K562 (cell line): ENCODE results near the gene SELPLG. TPM values are rescaled to one million over a fixed set of nuclear protein-coding genes. Genes with fewer than 3 reads are reported as not detected.

Experiments used
- C11orf30 ChIP-seq: fragments of 450-650 bp; IDR thresholded peaks from 2 replicates; pipeline ENCODE4 v1.6.1; 2016; ENCODE audit warnings: low read depth, mild to moderate bottlenecking
- CCAR2 ChIP-seq: fragments of 200-400 bp; formaldehyde crosslinking; IDR thresholded peaks from 2 replicates; pipeline ENCODE4 v1.6.1; 2017; ENCODE audit warnings: mild to moderate bottlenecking, low read depth, low read length
- CEBPB ChIP-seq: fragments of 450-650 bp; IDR thresholded peaks from 2 replicates; pipeline ENCODE4 v1.6.1; 2016; ENCODE audit warnings: missing genetic modification characterization, missing compliant biosample characterization
- ETS2 ChIP-seq: IDR thresholded peaks from 2 replicates; pipeline ENCODE4 v1.6.1; 2016; ENCODE audit warnings: borderline replicate concordance, missing genetic modification characterization, mild to moderate bottlenecking, moderate library complexity, missing compliant biosample characterization; ENCODE audit not compliant: poor library complexity, severe bottlenecking
- ETV1 ChIP-seq: fragments of 450-650 bp; conservative IDR thresholded peaks from 2 replicates; pipeline ENCODE4 v1.6.1; 2016; ENCODE audit warnings: missing genetic modification characterization, control low read depth, low read depth, missing compliant biosample characterization
- HMG20B ChIP-seq: fragments of 250-450 bp; sonication (Bioruptor Pico); IDR thresholded peaks from 2 replicates; pipeline ENCODE4 v1.5.0; 2021; ENCODE audit warnings: mild to moderate bottlenecking
- HNRNPLL ChIP-seq: fragments of 200-400 bp; formaldehyde crosslinking; IDR thresholded peaks from 2 replicates; pipeline ENCODE4 v1.6.1; 2017; ENCODE audit warnings: low read length, low read depth, mild to moderate bottlenecking; ENCODE audit not compliant: poor library complexity, severe bottlenecking
- ILK ChIP-seq: fragments of 450-650 bp; IDR thresholded peaks from 2 replicates; pipeline ENCODE4 v1.6.1; 2016; ENCODE audit warnings: missing genetic modification characterization, low read depth, mild to moderate bottlenecking, missing compliant biosample characterization, moderate library complexity, borderline replicate concordance
- MECOM ChIP-seq: fragments of 250-450 bp; sonication (Bioruptor Pico); IDR thresholded peaks from 2 replicates; pipeline ENCODE4 v1.8.0; 2022; ENCODE audit warnings: inconsistent platforms
- MIER1 ChIP-seq: fragments of 450-650 bp; IDR thresholded peaks from 2 replicates; pipeline ENCODE4 v1.6.1; 2016; ENCODE audit warnings: antibody characterized with exemption, mild to moderate bottlenecking, low read depth
- MYBL2 ChIP-seq, 2 experiments: fragments of 450-650 bp in 1 of 2; sonication (generic) in 1 of 2; formaldehyde crosslinking in 1 of 2; IDR thresholded peaks; 2 replicates each; pipeline versions ENCODE4 v1.6.1 to v1.8.1; 2017 to 2022; ENCODE audit warnings: borderline replicate concordance in 1 of 2, inconsistent platforms in 1 of 2, low read depth in 1 of 2, mild to moderate bottlenecking in 1 of 2, missing genetic modification reagents in 1 of 2, moderate library complexity in 1 of 2
- NEUROD1 ChIP-seq: fragments of 150-350 bp; IDR thresholded peaks from 2 replicates; pipeline ENCODE4 v1.6.1; 2014; ENCODE audit warnings: borderline replicate concordance, low read length, low read depth; ENCODE audit not compliant: partially characterized antibody
- PTTG1 ChIP-seq: fragments of 450-650 bp; IDR thresholded peaks from 2 replicates; pipeline ENCODE4 v1.6.1; 2016; ENCODE audit warnings: low read depth, mild to moderate bottlenecking, missing genetic modification characterization, missing compliant biosample characterization
- PURB ChIP-seq: sonication (generic); formaldehyde crosslinking; IDR thresholded peaks from 2 replicates; pipeline ENCODE4 v1.9.0; 2021; ENCODE audit warnings: low read depth, mild to moderate bottlenecking, missing genetic modification reagents
- RBM15 ChIP-seq: fragments of 200-400 bp; formaldehyde crosslinking; IDR thresholded peaks from 2 replicates; pipeline ENCODE4 v1.6.1; 2018; ENCODE audit warnings: mild to moderate bottlenecking, low read length, moderate library complexity; ENCODE audit not compliant: insufficient read depth
- RHOXF2B ChIP-seq: fragments of 250-450 bp; sonication (Bioruptor Pico); conservative IDR thresholded peaks from 2 replicates; pipeline ENCODE4 v1.5.1; 2021
- SREBF1 ChIP-seq: fragments of 150-350 bp; IDR thresholded peaks from 2 replicates; pipeline ENCODE4 v1.6.1; 2014; ENCODE audit warnings: antibody characterized with exemption, low read depth, low read length, borderline replicate concordance
- TAF9B ChIP-seq: fragments of 450-650 bp; IDR thresholded peaks from 2 replicates; pipeline ENCODE4 v1.6.1; 2018; ENCODE audit warnings: mild to moderate bottlenecking; ENCODE audit not compliant: partially characterized antibody
- TEAD2 ChIP-seq: fragments of 450-650 bp; IDR thresholded peaks from 2 replicates; pipeline ENCODE4 v1.6.1; 2016; ENCODE audit warnings: missing genetic modification characterization, control low read depth, missing compliant biosample characterization
- TOE1 ChIP-seq, 2 experiments: fragments of 450-650 bp in 1 of 2; sonication (generic) in 1 of 2; formaldehyde crosslinking in 1 of 2; IDR thresholded peaks; 2 replicates each; pipeline versions ENCODE4 v1.7.1 to v1.8.0; 2016 to 2022; ENCODE audit warnings: borderline replicate concordance in 2 of 2, mild to moderate bottlenecking in 2 of 2, antibody characterized with exemption in 1 of 2, inconsistent platforms in 1 of 2, low read depth in 1 of 2, missing genetic modification reagents in 1 of 2, moderate library complexity in 1 of 2
- ZC3H11A ChIP-seq: IDR thresholded peaks from 2 replicates; pipeline ENCODE4 v1.6.1; 2012; ENCODE audit warnings: low read depth, low read length, improper control_type of control experiment
- ZFP1 ChIP-seq: fragments of 450-650 bp; formaldehyde crosslinking; IDR thresholded peaks from 2 replicates; pipeline ENCODE4 v1.4.0; 2020; ENCODE audit warnings: mild to moderate bottlenecking, mixed read lengths
- ZFPM2 ChIP-seq: fragments of 250-450 bp; sonication (Bioruptor Pico); IDR thresholded peaks from 2 replicates; pipeline ENCODE4 v1.5.1; 2022; ENCODE audit warnings: mild to moderate bottlenecking
- polyA plus RNA-seq, 8 experiments: library from polyadenylated mRNA; depleted of rRNA in 4 of 8; stranded (reverse) in 5 of 8; unstranded in 3 of 8; fragments of >200 nt; fragmentation: Nextera tagmentation in 2 of 8; fragmentation: Illumina TruSeq in 1 of 8; extraction: Ambion mirVana in 2 of 8; extraction: Trizol in 1 of 8; gene quantifications; 2 replicates each; pipeline versions ENCODE4 v1.2.1 to v1.2.3, GENCODE V29; 2011 to 2014; ENCODE audit warnings: inconsistent platforms in 1 of 8, missing spikeins in 1 of 8
- total RNA-seq, 7 experiments: library from RNA; depleted of rRNA in 6 of 7; stranded (reverse); fragments of >200 nt in 6 of 7; fragmentation: Illumina TruSeq in 2 of 7; extraction: Trizol in 2 of 7; gene quantifications; 2 replicates each; pipeline versions ENCODE4 v1.2.1 to v1.2.3, GENCODE V29; 2011 to 2021; ENCODE audit warnings: low replicate concordance in 1 of 7
- TF ChIP-seq, protein P1 (sequence below): fragments of 450-650 bp; formaldehyde crosslinking; IDR thresholded peaks from 2 replicates; pipeline ENCODE4 v1.4.0; 2020; ENCODE audit warnings: mild to moderate bottlenecking, mixed read lengths
- TF ChIP-seq, protein P2 (sequence below): sonication (generic); formaldehyde crosslinking; IDR thresholded peaks from 2 replicates; pipeline ENCODE4 v1.8.1; 2023; ENCODE audit warnings: mild to moderate bottlenecking, missing genetic modification reagents

Gene SELPLG
- total and polyA plus RNA-seq, 9 of the 15 experiments (the other 6 are each of a cell fraction or from before 2014, with no cell fraction given): 0.22 to 10.2 (median 1.7) TPM

DNA sequence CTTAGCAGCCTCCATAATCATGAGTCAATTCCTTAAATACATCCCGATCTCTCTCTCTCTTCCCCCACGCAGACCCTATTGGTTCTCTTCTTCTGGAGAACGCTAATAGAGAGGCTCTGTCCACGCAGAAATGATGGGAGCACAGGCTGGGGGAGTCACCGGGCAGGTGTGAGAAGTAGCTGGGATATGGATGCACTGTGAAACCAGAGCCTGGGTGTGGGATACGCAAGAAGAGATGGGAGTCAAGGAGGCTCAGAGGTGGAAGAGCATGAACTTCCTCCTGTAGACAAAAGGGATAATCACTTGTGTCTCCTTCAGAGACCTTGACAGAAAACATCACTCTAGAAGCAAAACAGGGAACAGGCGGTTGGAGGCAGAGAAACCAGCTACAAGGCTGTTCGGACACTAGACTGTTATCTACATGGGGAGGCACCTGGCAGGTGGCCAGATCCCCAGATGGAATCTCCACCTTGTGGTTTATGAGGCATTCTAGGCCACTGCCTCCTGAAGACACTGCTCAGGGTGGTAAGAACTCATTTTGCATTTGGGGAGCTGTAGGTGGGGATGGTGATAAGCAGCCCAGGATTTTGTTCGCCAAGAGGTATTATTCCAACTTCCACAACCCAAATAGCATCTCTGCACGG lies 7.2 kb upstream of the SELPLG start (continued):
- TF ChIP-seq, protein P1, sequence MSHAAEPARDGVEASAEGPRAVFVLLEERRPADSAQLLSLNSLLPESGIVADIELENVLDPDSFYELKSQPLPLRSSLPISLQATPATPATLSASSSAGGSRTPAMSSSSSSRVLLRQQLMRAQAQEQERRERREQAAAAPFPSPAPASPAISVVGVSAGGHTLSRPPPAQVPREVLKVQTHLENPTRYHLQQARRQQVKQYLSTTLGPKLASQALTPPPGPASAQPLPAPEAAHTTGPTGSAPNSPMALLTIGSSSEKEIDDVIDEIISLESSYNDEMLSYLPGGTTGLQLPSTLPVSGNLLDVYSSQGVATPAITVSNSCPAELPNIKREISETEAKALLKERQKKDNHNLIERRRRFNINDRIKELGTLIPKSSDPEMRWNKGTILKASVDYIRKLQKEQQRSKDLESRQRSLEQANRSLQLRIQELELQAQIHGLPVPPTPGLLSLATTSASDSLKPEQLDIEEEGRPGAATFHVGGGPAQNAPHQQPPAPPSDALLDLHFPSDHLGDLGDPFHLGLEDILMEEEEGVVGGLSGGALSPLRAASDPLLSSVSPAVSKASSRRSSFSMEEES: no peak
- TF ChIP-seq ETS2 (tag): no peak
- TF ChIP-seq ETV1: no peak
- no peak for TF ChIP-seq RHOXF2B (CRISPR knock-in tag)
- no peak for TF ChIP-seq C11orf30
- no peak for TF ChIP-seq MIER1
- 0 out of 2 replicates have a peak, but pooled peaks have one; percentile 55 for TF ChIP-seq MECOM (CRISPR knock-in tag)
- no peak for TF ChIP-seq CEBPB (tag)
- no peak for TF ChIP-seq HMG20B (CRISPR knock-in tag)
- TF ChIP-seq NEUROD1: peak; percentile 47
- no peak for TF ChIP-seq RBM15
- no peak for TF ChIP-seq TEAD2 (tag)
- TF ChIP-seq ILK (tag): no peak
- TF ChIP-seq PURB: no peak
- TF ChIP-seq ZC3H11A: no peak
- no peak for TF ChIP-seq MYBL2 (IDR thresholded peaks at IDR 0.05; ENCODE audit: low read depth)
- TF ChIP-seq MYBL2 (CRISPR knock-in tag; IDR thresholded peaks at IDR 0.05; ENCODE audit: borderline replicate concordance): no peak
- TF ChIP-seq HNRNPLL: no peak
- TF ChIP-seq, protein P2, sequence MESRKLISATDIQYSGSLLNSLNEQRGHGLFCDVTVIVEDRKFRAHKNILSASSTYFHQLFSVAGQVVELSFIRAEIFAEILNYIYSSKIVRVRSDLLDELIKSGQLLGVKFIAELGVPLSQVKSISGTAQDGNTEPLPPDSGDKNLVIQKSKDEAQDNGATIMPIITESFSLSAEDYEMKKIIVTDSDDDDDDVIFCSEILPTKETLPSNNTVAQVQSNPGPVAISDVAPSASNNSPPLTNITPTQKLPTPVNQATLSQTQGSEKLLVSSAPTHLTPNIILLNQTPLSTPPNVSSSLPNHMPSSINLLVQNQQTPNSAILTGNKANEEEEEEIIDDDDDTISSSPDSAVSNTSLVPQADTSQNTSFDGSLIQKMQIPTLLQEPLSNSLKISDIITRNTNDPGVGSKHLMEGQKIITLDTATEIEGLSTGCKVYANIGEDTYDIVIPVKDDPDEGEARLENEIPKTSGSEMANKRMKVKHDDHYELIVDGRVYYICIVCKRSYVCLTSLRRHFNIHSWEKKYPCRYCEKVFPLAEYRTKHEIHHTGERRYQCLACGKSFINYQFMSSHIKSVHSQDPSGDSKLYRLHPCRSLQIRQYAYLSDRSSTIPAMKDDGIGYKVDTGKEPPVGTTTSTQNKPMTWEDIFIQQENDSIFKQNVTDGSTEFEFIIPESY (CRISPR knock-in tag): peak; percentile 41; the same call in 1 of the 2 replicates
- no peak for TF ChIP-seq ZFPM2
- no peak for TF ChIP-seq SREBF1
- TF ChIP-seq CCAR2: no peak
- no peak for TF ChIP-seq ZFP1
- no peak for TF ChIP-seq TAF9B
- TF ChIP-seq PTTG1 (tag): no peak
- TF ChIP-seq TOE1 (IDR thresholded peaks at IDR 0.05; ENCODE audit: borderline replicate concordance): no peak
- TF ChIP-seq TOE1 (CRISPR knock-in tag; IDR thresholded peaks at IDR 0.05; ENCODE audit: borderline replicate concordance, low read depth): no peak
